HepG2 (cell line): Measurements from ENCODE around the gene HTR1D. TPM values are rescaled to one million over a fixed set of nuclear protein-coding genes. Genes with fewer than 3 reads are reported as not detected.

Experiments
- ATAC-seq: fragments of 200-7000 bp; cut with Tn5 transposase; 3 replicates; pipeline ENCODE4 v1.9.1; 2020; ENCODE audit warnings: mild to moderate bottlenecking, moderate library complexity
- BruUV-seq: library from RNA; stranded (reverse); fragments of 400-500 nt; replicated peaks from 2 replicates; lab custom pipeline; 2021; lab: Mats Ljungman, UMichigan
- CTCF ChIA-PET: fragments of 300-600 bp; formaldehyde crosslinking; extraction: SDS; loops from one replicate; lab custom pipeline; 2021; ENCODE audit warnings: low total read pairs, inconsistent platforms, low intra/inter-chr PET ratio; lab: Yijun Ruan, JAX
- POLR2A ChIA-PET: fragments of 350-600 bp; sonication (Branson Sonifier 250); formaldehyde crosslinking; loops from one replicate; lab custom pipeline; 2020; ENCODE audit warnings: antibody characterized with exemption, inconsistent platforms; lab: Yijun Ruan, JAX
- DNase-seq: peaks from one replicate; pipeline ENCODE4 v3.0.0-alpha.2; 2015; ENCODE audit warnings: low spot score
- FAIRE-seq: peaks from 3 replicates; lab custom pipeline; 2011; peaks lifted over from hg19 to GRCh38; lab: Jason Lieb, UNC
- H2AFZ ChIP-seq: one replicate; pipeline ENCODE4 v1.6.1; 2011; ENCODE audit warnings: low read length, inconsistent platforms
- H3K27ac ChIP-seq: fragments of 300-600 bp; 3 replicates; pipeline ENCODE4 v1.8.0; 2011; ENCODE audit warnings: mixed run types, mild to moderate bottlenecking, mixed read lengths, low read length, inconsistent platforms; ENCODE audit not compliant: insufficient read depth; ENCODE audit errors: extremely low read length
- H3K27me3 ChIP-seq, 2 experiments: fragments of 200-600 bp in 1 of 2; 2 replicates in 1 of 2; 3 replicates in 1 of 2; pipeline versions ENCODE4 v1.6.0 to v1.8.0; 2011; ENCODE audit warnings: low read length in 2 of 2, mild to moderate bottlenecking in 2 of 2, moderate library complexity in 2 of 2, inconsistent platforms in 1 of 2; ENCODE audit not compliant: insufficient read depth in 2 of 2, control insufficient read depth in 1 of 2
- H3K36me3 ChIP-seq, 2 experiments: fragments of 200-600 bp in 1 of 2; replicated peaks in 1 of 2; 2 replicates in 1 of 2; 3 replicates in 1 of 2; pipeline versions ENCODE4 v1.5.1 to v1.8.0; 2011; ENCODE audit warnings: low read length in 2 of 2, inconsistent platforms in 1 of 2; ENCODE audit not compliant: insufficient read depth in 2 of 2, control insufficient read depth in 1 of 2
- H3K4me1 ChIP-seq: 2 replicates; pipeline ENCODE4 v1.5.1; 2012; ENCODE audit warnings: low read length, inconsistent platforms; ENCODE audit not compliant: insufficient read depth
- H3K4me2 ChIP-seq: 2 replicates; pipeline ENCODE4 v1.6.0; 2011; ENCODE audit warnings: low read depth, low read length, inconsistent platforms
- H3K4me3 ChIP-seq, 3 experiments: fragments of 200-600 bp in 1 of 3; sonication (generic), shearing (Covaris generic) in 1 of 3; replicated peaks in 1 of 3; 2 replicates each; pipeline ENCODE4 v1.5.1; 2011 to 2016; ENCODE audit warnings: low read length in 3 of 3, inconsistent platforms in 2 of 3, low read depth in 2 of 3, mild to moderate bottlenecking in 2 of 3, control low read depth in 1 of 3, mixed read lengths in 1 of 3; ENCODE audit not compliant: insufficient read depth in 1 of 3
- H3K79me2 ChIP-seq: one replicate; pipeline ENCODE4 v1.6.1; 2011; ENCODE audit warnings: low read length, inconsistent platforms; ENCODE audit not compliant: insufficient read depth
- H3K9ac ChIP-seq: 2 replicates; pipeline ENCODE4 v1.6.0; 2011; ENCODE audit warnings: mild to moderate bottlenecking, low read depth, low read length, inconsistent platforms; ENCODE audit not compliant: insufficient read depth
- H3K9me3 ChIP-seq: 2 replicates; pipeline ENCODE4 v1.5.1; 2012; ENCODE audit warnings: mild to moderate bottlenecking, low read length
- H4K20me1 ChIP-seq: 2 replicates; pipeline ENCODE4 v1.6.0; 2011; ENCODE audit warnings: inconsistent platforms, mild to moderate bottlenecking, low read length, moderate library complexity; ENCODE audit not compliant: insufficient read depth
- AHDC1 ChIP-seq: sonication (generic); formaldehyde crosslinking; IDR thresholded peaks from 2 replicates; pipeline ENCODE4 v1.5.1; 2020; ENCODE audit warnings: mild to moderate bottlenecking, missing genetic modification reagents, borderline replicate concordance
- FOXK1 ChIP-seq: sonication (generic); formaldehyde crosslinking; IDR thresholded peaks from 2 replicates; pipeline ENCODE4 v1.4.0; 2020; ENCODE audit warnings: low read depth, missing genetic modification reagents, borderline replicate concordance
- HHEX ChIP-seq: IDR thresholded peaks from 2 replicates; pipeline ENCODE4 v1.6.1; 2016; ENCODE audit warnings: control low read depth
- MLLT10 ChIP-seq: sonication (generic); formaldehyde crosslinking; IDR thresholded peaks from 2 replicates; pipeline ENCODE4 v1.4.0; 2020; ENCODE audit warnings: missing genetic modification reagents
- NFRKB ChIP-seq: fragments of 450-650 bp; IDR thresholded peaks from 2 replicates; pipeline ENCODE4 v1.6.1; 2017
- RFXANK ChIP-seq: IDR thresholded peaks from 2 replicates; pipeline ENCODE4 v1.6.1; 2016
- ZFP36L1 ChIP-seq: sonication (generic); formaldehyde crosslinking; IDR thresholded peaks from 2 replicates; pipeline ENCODE4 v1.8.0; 2022; ENCODE audit warnings: mild to moderate bottlenecking, missing genetic modification reagents, moderate library complexity
- ZHX2 ChIP-seq, 2 experiments: sonication (generic) in 1 of 2; formaldehyde crosslinking in 1 of 2; IDR thresholded peaks; 2 replicates each; pipeline versions ENCODE4 v1.6.1 to v1.9.0; 2014 to 2022; ENCODE audit warnings: antibody characterized with exemption in 1 of 2, borderline replicate concordance in 1 of 2, inconsistent platforms in 1 of 2, low read depth in 1 of 2, missing genetic modification reagents in 1 of 2
- ZKSCAN1 ChIP-seq: fragments of 150-350 bp; IDR thresholded peaks from 2 replicates; pipeline ENCODE4 v1.6.1; 2014; ENCODE audit warnings: low read length
- ZNF543 ChIP-seq: sonication (generic); formaldehyde crosslinking; IDR thresholded peaks from 2 replicates; pipeline ENCODE4 v1.4.0; 2020; ENCODE audit warnings: mild to moderate bottlenecking, missing genetic modification reagents
- WGBS: methylation state at CpG from one replicate; pipeline ENCODE4 v1.1.6; 2017; ENCODE audit warnings: low lambda C conversion rate; 5-methylcytosine and 5-hydroxymethylcytosine counted together
- in situ Hi-C: cut with HindIII; loops from 2 replicates; pipeline ENCODE4 v1.10.0; 2017; ENCODE audit warnings: low pct_unique_long_range_greater_than_20kb; ENCODE audit not compliant: extremely low pct_ligation_motif_present
- intact Hi-C: fragments of 100-400 bp; cut with micrococcal nuclease; formaldehyde crosslinking; loops from one replicate; pipeline ENCODE4 v1.10.0; 2022; ENCODE audit not compliant: unreplicated experiment
- polyA plus RNA-seq, 8 experiments: library from polyadenylated mRNA; depleted of rRNA in 3 of 8; stranded (reverse) in 7 of 8; unstranded in 1 of 8; fragments of >200 nt; fragmentation: Illumina TruSeq in 4 of 8; extraction: Trizol in 4 of 8; gene quantifications; 2 replicates each; pipeline versions ENCODE4 v1.2.1 to v1.2.3, GENCODE V29; 2011 to 2016; ENCODE audit warnings: low read depth in 4 of 8, missing spikeins in 1 of 8, mixed read lengths in 1 of 8; ENCODE audit not compliant: insufficient read depth in 1 of 8
- total RNA-seq, 5 experiments: library from RNA; depleted of rRNA; stranded (reverse); fragments of >200 nt; fragmentation: Illumina TruSeq; extraction: Trizol; gene quantifications; 2 replicates each; pipeline ENCODE4 v1.2.3, GENCODE V29; 2016; ENCODE audit warnings: low read depth in 1 of 5

HTR1D gene
- total and polyA plus RNA-seq, 2 of the 13 experiments (the other 11 are each of a cell fraction or from before 2014, with no cell fraction given) = 0.04 to 0.07 TPM

DNA sequence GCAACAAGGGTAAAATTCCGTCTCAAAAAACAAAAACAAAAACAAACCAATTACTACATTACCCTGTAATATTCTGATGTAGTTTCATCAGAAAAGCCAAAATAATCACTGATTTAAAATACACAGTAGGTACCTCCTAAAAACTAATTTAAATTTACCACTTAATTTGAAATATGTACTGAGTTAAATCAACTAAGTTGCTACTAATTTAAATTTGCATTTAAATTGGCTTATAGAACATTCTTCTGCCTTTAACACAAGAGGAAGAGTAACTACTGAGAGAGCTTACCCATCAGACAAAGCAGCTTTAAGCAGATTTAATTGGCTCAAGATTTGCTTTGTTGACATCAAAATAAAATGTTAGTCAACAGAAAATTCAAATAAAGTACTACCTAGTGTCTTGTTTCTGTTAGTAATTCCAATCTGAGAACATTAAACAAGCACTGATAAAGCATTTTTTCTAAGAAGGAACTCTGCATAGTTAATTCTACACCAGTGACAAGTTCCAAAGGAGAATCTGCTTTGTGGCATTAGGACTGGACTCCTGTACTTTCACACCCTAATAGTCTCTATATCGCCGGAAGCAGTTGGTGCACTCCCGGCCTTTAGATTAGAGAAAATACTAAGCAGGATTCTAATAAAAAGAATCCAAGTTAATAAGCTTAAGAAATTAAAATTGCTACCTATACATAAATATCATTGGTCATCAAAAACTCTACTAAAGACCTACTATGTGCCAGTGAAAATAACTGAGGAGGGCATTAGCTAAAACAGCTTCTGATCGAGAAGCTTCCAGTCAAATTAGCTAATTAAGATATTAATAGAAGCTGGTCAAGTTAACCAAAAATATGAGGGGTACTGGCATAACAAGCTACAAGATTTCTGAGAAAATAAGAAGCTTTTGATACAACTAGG lies 57.1 kb downstream of the HTR1D start:
- Histone ChIP-seq H2AFZ (no peak overlapping the region), H3K9ac (no peak overlapping the region), H3K4me1 (peaks cover 57% of the 10 kb centered on the region), H3K36me3 (no peaks in the 10 kb centered on the region), H3K4me3 (no peak overlapping the region), H3K9me3 (no peaks in the 10 kb centered on the region), H3K79me2 (peaks cover 84% of the 10 kb centered on the region), H3K27me3 (no peaks in the 10 kb centered on the region), H4K20me1 (peaks cover 5% of the 10 kb centered on the region; the same call in 1 of the 2 replicates), H3K27ac (peak overlapping the region; percentile 34), H3K4me2 (peak overlapping the region; percentile 33)
- FAIRE-seq (peak; percentile 42), ATAC-seq (peak; percentile 66), DNase-seq (peak; percentile 20)
- in situ Hi-C loops (no loop called here), intact Hi-C loops (no loop called here)
- WGBS = 42% methylated on average over 5 of the region's 5 CpGs
- BruUV-seq = no TSS peak
- ChIA-PET POLR2A (interaction anchor here (1.7 kb wide), 1 partner anchor 44 kb away, joined by 4 read pairs; no protein-coding TSS in a partner anchor), CTCF (no interaction called here)
- no peak for TF ChIP-seq NFRKB
- TF ChIP-seq ZFP36L1 (CRISPR knock-in tag) = no peak
- TF ChIP-seq ZHX2 (IDR thresholded peaks at IDR 0.05; ENCODE audit: low read depth) = no peak
- TF ChIP-seq ZHX2 (CRISPR knock-in tag; IDR thresholded peaks at IDR 0.05; ENCODE audit: borderline replicate concordance) = no peak
- TF ChIP-seq HHEX = no peak
- peak; percentile 84; the same call in 1 of the 2 replicates for TF ChIP-seq ZKSCAN1
- TF ChIP-seq AHDC1 (CRISPR knock-in tag) = peak; percentile 42; the same call in 1 of the 2 replicates
- no peak for TF ChIP-seq MLLT10 (CRISPR knock-in tag)
- TF ChIP-seq FOXK1 = no peak
- TF ChIP-seq RFXANK (CRISPR knock-in tag) = no peak
- TF ChIP-seq ZNF543 (CRISPR knock-in tag) = no peak
